GM19025 (cell line): Measurements from ENCODE around the gene ROBO4.

Experiments used
- ATAC-seq: cut with Tn5 transposase; IDR thresholded peaks from one replicate; pipeline ENCODE4 v1.9.1; 2021; ENCODE audit warnings: mild to moderate bottlenecking, low read depth, moderate library complexity; ENCODE audit not compliant: unreplicated experiment

Gene ROBO4

GRCh38 chr11:124891373-124891861, 6.2 kb downstream of the ROBO4 start:
- ATAC-seq, result no peak

- ATAC-seq, result no peak
These were observed 6.8 kb downstream of the ROBO4 start for GRCh38 chr11:124890683-124891372.

GRCh38 chr11:124890151-124890550, 7.5 kb downstream of the ROBO4 start:
- no peak for ATAC-seq

- no peak for ATAC-seq
These were observed 8.2 kb downstream of the ROBO4 start for GRCh38 chr11:124889191-124890091.

GRCh38 chr11:124887667-124888013, 10.0 kb downstream of the ROBO4 start:
- no peak for ATAC-seq

- ATAC-seq, result no peak
These were observed 10.5 kb downstream of the ROBO4 start for GRCh38 chr11:124886978-124887666.

GRCh38 chr11:124886476-124886875, 11.2 kb downstream of the ROBO4 start:
- ATAC-seq, result no peak

- ATAC-seq, result no peak
These were observed 12.7 kb downstream of the ROBO4 start for GRCh38 chr11:124884869-124885479.

GRCh38 chr11:124884340-124884739, 13.3 kb downstream of the ROBO4 start:
- no peak for ATAC-seq

- no peak for ATAC-seq
These were observed 15.2 kb downstream of the ROBO4 start for GRCh38 chr11:124882339-124883071.

GRCh38 chr11:124880958-124881357, 16.7 kb downstream of the ROBO4 start:
- ATAC-seq, result no peak

- no peak for ATAC-seq
These were observed 17.4 kb downstream of the ROBO4 start for GRCh38 chr11:124880290-124880611.

- no peak for ATAC-seq
These were observed 18.0 kb downstream of the ROBO4 start for GRCh38 chr11:124879493-124880289.

- no peak for ATAC-seq
These were observed 18.7 kb downstream of the ROBO4 start for GRCh38 chr11:124878759-124879492.

- no peak for ATAC-seq
These were observed 19.5 kb downstream of the ROBO4 start for GRCh38 chr11:124877910-124878758.

- no peak for ATAC-seq
These were observed 20.1 kb downstream of the ROBO4 start for GRCh38 chr11:124877631-124877909.

- no peak for ATAC-seq
These were observed 20.6 kb downstream of the ROBO4 start for GRCh38 chr11:124876818-124877630.
